WTC11 (cell line): ENCODE measurements around the gene SART3.

Experiments used
- CREM ChIP-seq: sonication (generic); formaldehyde crosslinking; IDR thresholded peaks from 2 replicates; pipeline ENCODE4 v1.8.1; 2022; ENCODE audit warnings: mild to moderate bottlenecking, missing genetic modification reagents, moderate library complexity
- ELF4 ChIP-seq: sonication (generic); formaldehyde crosslinking; IDR thresholded peaks from 2 replicates; pipeline ENCODE4 v1.8.1; 2022; ENCODE audit warnings: low read depth, mild to moderate bottlenecking, moderate library complexity, missing genetic modification reagents
- ESRRA ChIP-seq: sonication (generic); formaldehyde crosslinking; IDR thresholded peaks from 2 replicates; pipeline ENCODE4 v1.8.1; 2022; ENCODE audit warnings: mild to moderate bottlenecking, missing genetic modification reagents, borderline replicate concordance
- ETV6 ChIP-seq: sonication (generic); formaldehyde crosslinking; IDR thresholded peaks from 2 replicates; pipeline ENCODE4 v1.8.1; 2022; ENCODE audit warnings: mild to moderate bottlenecking, missing genetic modification reagents
- IRF2 ChIP-seq: sonication (generic); formaldehyde crosslinking; IDR thresholded peaks from 2 replicates; pipeline ENCODE4 v1.8.0; 2022; ENCODE audit warnings: low read depth, missing genetic modification reagents, borderline replicate concordance
- KAT7 ChIP-seq: sonication (generic); formaldehyde crosslinking; IDR thresholded peaks from 2 replicates; pipeline ENCODE4 v1.8.1; 2023; ENCODE audit warnings: missing genetic modification reagents, mild to moderate bottlenecking, borderline replicate concordance
- ZNF416 ChIP-seq: fragments of 250-450 bp; sonication (Bioruptor Pico); IDR thresholded peaks from 2 replicates; pipeline ENCODE4 v1.9.0; 2021; ENCODE audit warnings: mild to moderate bottlenecking, inconsistent platforms
- ZNF671 ChIP-seq: fragments of 250-450 bp; sonication (Bioruptor Pico); IDR thresholded peaks from 2 replicates; pipeline ENCODE4 v1.8.0; 2021; ENCODE audit warnings: mild to moderate bottlenecking
- TF ChIP-seq, protein P1 (sequence below): sonication (generic); formaldehyde crosslinking; IDR thresholded peaks from 2 replicates; pipeline ENCODE4 v1.8.1; 2022; ENCODE audit warnings: low read depth, missing genetic modification reagents, borderline replicate concordance
- TF ChIP-seq, protein P2 (sequence below): fragments of 200-600 bp; IDR thresholded peaks from 2 replicates; pipeline ENCODE4 v1.8.0; 2022; ENCODE audit warnings: antibody characterized with exemption
- TF ChIP-seq, protein P3 (sequence below): sonication (generic); formaldehyde crosslinking; IDR thresholded peaks from 2 replicates; pipeline ENCODE4 v1.8.0; 2022; ENCODE audit warnings: mild to moderate bottlenecking, missing genetic modification reagents
- TF ChIP-seq, protein P4 (sequence below): sonication (generic); formaldehyde crosslinking; IDR thresholded peaks from 2 replicates; pipeline ENCODE4 v1.8.1; 2023; ENCODE audit warnings: mild to moderate bottlenecking, missing genetic modification reagents

GRCh38 chr12:108583991-108584390 is 23.0 kb upstream of the SART3 start:
- TF ChIP-seq, protein P1, sequence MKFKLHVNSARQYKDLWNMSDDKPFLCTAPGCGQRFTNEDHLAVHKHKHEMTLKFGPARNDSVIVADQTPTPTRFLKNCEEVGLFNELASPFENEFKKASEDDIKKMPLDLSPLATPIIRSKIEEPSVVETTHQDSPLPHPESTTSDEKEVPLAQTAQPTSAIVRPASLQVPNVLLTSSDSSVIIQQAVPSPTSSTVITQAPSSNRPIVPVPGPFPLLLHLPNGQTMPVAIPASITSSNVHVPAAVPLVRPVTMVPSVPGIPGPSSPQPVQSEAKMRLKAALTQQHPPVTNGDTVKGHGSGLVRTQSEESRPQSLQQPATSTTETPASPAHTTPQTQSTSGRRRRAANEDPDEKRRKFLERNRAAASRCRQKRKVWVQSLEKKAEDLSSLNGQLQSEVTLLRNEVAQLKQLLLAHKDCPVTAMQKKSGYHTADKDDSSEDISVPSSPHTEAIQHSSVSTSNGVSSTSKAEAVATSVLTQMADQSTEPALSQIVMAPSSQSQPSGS (CRISPR knock-in tag) = no peak
- TF ChIP-seq, protein P2, sequence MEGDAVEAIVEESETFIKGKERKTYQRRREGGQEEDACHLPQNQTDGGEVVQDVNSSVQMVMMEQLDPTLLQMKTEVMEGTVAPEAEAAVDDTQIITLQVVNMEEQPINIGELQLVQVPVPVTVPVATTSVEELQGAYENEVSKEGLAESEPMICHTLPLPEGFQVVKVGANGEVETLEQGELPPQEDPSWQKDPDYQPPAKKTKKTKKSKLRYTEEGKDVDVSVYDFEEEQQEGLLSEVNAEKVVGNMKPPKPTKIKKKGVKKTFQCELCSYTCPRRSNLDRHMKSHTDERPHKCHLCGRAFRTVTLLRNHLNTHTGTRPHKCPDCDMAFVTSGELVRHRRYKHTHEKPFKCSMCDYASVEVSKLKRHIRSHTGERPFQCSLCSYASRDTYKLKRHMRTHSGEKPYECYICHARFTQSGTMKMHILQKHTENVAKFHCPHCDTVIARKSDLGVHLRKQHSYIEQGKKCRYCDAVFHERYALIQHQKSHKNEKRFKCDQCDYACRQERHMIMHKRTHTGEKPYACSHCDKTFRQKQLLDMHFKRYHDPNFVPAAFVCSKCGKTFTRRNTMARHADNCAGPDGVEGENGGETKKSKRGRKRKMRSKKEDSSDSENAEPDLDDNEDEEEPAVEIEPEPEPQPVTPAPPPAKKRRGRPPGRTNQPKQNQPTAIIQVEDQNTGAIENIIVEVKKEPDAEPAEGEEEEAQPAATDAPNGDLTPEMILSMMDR = no peak
- no peak for TF ChIP-seq KAT7
- no peak for TF ChIP-seq ETV6 (CRISPR knock-in tag)
- no peak for TF ChIP-seq CREM (CRISPR knock-in tag)
- TF ChIP-seq, protein P3, sequence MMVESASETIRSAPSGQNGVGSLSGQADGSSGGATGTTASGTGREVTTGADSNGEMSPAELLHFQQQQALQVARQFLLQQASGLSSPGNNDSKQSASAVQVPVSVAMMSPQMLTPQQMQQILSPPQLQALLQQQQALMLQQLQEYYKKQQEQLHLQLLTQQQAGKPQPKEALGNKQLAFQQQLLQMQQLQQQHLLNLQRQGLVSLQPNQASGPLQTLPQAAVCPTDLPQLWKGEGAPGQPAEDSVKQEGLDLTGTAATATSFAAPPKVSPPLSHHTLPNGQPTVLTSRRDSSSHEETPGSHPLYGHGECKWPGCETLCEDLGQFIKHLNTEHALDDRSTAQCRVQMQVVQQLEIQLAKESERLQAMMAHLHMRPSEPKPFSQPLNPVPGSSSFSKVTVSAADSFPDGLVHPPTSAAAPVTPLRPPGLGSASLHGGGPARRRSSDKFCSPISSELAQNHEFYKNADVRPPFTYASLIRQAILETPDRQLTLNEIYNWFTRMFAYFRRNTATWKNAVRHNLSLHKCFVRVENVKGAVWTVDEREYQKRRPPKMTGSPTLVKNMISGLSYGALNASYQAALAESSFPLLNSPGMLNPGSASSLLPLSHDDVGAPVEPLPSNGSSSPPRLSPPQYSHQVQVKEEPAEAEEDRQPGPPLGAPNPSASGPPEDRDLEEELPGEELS (CRISPR knock-in tag) = no peak
- no peak for TF ChIP-seq ELF4 (CRISPR knock-in tag)
- no peak for TF ChIP-seq IRF2 (CRISPR knock-in tag)
- TF ChIP-seq ZNF671 (CRISPR knock-in tag) = no peak
- TF ChIP-seq, protein P4, sequence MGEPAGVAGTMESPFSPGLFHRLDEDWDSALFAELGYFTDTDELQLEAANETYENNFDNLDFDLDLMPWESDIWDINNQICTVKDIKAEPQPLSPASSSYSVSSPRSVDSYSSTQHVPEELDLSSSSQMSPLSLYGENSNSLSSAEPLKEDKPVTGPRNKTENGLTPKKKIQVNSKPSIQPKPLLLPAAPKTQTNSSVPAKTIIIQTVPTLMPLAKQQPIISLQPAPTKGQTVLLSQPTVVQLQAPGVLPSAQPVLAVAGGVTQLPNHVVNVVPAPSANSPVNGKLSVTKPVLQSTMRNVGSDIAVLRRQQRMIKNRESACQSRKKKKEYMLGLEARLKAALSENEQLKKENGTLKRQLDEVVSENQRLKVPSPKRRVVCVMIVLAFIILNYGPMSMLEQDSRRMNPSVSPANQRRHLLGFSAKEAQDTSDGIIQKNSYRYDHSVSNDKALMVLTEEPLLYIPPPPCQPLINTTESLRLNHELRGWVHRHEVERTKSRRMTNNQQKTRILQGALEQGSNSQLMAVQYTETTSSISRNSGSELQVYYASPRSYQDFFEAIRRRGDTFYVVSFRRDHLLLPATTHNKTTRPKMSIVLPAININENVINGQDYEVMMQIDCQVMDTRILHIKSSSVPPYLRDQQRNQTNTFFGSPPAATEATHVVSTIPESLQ = no peak
- no peak for TF ChIP-seq ZNF416
- TF ChIP-seq ESRRA = no peak
